ENCODE measurements around the gene LAMTOR2.
"Not testable (repeated sequence)": the region's sequence is repeated elsewhere in the genome, so short reads cannot be mapped to it uniquely, and the experiment has no call there.

LAMTOR2 gene

DNA sequence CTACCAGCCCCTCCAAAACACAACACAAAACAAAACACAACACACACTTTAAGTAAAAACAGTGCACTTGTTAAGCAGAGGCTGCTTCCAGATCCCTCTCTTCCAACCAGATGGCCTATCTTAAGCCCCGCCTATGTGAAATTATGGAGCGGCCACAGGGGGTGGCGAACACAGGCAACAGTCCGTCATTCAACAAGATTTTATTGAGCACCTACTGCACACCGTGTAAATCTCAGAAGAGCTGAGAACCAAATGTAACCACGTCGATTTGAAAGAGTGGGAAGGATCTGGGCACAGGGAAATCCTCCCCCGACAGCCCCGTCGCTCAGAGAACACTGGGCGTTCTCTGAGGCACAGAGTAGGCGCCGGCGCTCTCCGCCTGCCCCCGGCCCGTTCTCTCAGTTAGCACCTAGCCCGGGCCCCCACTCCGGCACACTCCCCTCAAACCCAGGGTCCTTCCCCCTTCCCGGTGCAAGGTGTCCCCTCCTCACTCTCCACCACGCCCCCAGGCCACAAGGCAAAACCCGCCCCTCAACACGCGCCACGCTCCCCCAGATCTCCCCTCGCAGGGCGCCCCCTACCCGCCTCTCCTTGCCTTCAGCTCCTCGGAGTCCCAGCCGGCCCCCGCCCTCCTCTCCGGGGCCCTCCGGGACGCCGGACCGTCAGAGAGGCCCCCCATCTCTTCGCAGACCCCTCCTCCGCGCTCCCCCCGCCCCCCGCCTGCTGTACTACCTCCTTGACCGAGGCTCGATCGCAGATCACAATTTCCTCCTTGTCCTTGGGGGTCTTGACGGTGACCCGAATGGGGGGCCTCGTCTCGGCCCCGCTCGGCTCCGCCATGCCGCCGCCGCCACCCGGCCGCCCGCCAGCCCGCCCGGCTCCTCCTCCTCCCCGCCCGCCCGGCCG is 1.5 kb upstream of the LAMTOR2 start:
- peak; percentile 44 for DNase-seq

DNA sequence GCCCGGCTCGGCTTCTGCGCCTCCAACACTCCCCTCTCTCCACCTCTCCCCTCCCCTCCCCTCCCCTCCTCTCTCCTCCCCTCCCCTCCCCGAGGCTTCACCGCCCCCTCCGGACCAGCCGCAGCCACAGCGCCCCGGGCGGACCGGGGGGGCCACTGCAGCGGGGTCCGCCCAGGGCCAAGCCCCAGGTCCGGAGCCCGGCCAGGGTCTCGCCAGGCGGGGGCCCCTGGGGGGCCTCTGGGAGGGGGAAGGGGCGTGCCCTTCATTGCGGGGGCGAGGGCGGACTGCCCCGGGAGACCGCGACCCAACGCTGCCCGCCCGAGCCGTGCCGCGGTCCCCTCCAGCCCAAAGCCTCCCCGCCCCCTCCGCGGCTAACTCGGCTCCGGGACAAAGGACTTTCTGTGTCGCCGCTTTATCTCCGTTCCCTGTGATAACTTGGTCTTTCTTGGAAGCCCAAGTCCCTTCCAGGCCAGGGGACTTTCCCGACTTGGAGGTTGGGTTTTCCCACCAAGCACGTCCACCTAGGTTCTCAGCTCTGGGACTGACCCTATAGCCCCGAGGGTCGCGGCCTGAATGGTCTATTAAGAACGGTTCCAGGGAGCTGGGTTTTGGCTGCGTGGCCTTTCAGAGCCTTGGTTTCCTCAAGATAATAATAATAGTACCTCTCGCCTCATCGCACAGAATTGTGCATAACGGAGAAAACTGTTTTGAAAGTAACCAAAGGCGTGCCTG is 648 bp upstream of the LAMTOR2 start, which contains the start of gene UBQLN4:
Gene UBQLN4, minus strand, starts transcription at position 31 of the 732 bp plus-strand sequence. CDS start 97 bp downstream, outside the sequence.
- DNase-seq: peak; percentile 74

DNA sequence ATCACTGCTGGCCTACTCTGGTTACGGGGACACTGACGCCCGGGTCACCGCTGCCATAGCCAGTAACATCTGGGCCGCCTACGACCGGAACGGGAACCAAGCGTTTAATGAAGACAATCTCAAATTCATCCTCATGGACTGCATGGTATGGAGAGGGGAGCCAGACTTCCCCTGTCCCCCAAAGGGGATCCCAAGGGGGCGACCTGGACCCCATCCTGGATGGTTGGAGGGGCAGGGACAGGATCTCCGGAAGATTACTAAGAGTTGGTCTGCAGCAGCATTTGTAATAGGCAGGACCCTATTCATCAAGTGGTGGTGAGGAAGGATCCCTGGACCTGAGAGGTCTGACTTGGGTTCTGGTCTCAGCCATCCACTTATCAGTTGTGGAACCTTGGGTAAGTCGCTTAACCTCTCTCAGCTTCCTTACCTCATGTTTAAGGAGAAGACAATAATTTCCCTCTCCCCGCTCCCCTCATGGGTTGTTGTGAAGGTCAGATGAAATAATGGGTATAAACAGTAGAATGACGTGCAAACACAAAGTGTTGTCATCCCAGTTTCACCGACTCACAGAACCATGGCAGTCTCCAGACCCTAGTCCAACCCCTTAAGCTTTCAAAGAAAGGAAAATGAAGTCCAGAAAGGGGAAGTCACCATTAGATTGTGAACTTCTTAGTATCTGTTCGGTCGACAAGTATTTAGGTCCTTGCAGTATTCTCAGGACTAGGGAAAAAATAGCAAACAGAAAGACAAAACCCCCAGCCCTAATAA is 883 bp downstream of the LAMTOR2 start:
- no peak for DNase-seq

DNA sequence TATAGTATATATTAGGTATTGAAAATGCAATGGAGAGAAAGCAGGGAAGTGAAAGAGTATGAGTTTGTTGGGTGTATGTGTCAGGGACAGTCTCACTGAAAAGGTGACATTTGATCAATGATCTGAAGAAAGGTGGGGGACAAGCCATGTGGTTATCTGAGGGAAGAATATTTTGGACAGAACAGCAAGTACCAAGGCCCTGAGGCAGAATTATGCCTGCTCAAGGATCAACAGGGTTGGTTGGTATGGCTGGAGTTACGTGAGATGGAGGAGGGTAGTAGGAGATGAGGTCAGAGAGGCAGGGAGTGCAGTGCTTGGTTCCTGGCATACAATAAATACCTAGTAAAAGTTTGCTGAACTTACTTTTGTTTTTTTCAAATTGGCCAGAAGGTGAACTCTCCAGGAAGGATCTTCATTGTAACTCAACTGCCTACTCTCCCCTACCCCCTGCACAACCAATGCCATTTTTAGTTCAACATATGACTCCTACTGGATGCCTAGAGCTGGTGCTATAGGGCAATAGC is 1.8 kb downstream of the LAMTOR2 start:
- DNase-seq: no peak

DNA sequence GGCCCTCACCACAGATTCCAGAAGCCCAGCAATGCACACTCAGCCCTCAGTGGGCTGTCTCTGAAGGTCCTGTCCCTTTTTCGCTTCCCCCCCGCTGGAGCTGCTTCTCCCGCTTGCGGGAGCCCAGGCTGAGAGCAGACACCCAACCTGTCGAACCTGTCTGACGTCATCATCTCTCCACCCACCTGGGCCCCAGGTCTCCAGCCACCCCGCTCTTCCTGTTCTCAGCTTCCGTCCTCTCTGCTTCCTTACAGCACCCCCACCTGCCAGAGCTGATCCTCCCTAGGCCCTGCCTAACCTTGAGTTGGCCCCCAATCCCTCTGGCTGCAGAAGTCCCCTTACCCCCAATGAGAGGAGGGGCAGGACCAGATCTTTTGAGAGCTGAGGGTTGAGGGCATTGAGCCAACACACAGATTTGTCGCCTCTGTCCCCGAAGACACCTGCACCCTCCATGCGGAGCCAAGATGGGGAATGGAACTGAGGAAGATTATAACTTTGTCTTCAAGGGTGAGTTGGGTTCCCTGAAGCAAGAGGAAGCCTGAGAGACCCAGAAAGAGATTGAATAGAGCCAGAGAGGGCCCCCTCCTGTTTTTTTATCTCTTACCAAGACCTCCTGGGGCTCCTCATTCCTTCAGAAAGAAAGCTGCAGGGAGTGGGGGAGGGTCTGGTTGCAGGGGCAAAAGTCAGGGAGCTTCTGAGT is 6.5 kb downstream of the LAMTOR2 start, which contains the start of gene RAB25:
Gene RAB25, plus strand, starts transcription at position 224 of the 700 bp plus-strand sequence. Its CDS starts 241 bp downstream, at position 465.
- DNase-seq: no peak

DNA sequence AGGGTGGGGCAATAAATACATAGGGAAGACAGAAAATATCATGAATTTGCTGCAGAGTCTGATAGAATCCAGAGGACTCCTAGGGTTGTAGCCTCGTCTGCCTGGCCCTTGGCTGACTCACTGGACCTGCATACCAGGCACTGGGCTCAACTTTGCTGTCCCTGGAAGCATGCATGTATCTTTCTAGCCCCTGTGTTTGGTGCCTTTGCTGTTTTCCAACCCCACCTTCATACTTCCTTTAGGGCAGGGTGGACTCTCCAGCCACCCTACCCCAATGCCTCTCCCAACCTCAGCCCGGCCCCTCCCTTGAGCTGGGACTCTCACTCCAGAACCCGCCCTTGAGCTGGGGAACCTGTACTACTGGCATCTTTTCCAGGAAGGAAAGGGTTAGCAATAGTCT is 7.6 kb downstream of the LAMTOR2 start:
- DNase-seq: no peak

DNA sequence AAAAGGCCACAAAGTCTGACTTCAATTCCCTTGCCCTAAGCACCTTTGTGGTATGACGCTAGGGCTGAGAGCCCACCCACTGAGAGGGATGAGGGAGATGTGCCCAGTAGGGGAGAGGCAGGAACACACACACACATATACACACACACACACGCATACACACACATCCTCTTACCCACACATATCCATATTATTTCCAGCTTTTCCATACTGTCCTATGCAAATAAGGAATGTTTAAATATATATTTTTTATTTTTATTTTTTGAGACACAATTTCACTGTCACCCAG is 9.4 kb downstream of the LAMTOR2 start:
- DNase-seq: no peak

DNA sequence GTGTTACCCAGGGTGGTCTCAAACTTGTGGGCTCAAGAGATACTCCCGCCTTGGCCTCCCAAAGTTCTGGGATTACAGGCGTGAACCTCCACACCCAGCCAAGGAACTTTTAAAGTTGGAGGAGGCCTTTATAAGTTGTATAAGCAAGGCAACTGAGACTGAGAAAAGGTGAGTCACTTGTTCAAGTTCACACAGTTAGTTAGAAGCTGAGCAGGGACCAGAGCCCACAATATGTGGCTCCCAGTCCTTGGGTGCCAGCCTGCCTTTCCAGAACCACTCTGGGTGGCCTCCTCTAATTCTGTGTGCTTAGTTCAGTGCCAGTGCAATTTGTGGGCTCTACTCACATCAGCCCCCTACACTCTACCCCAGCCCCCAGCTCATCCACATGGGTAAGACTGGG is 10.0 kb downstream of the LAMTOR2 start:
- DNase-seq: no peak

DNA sequence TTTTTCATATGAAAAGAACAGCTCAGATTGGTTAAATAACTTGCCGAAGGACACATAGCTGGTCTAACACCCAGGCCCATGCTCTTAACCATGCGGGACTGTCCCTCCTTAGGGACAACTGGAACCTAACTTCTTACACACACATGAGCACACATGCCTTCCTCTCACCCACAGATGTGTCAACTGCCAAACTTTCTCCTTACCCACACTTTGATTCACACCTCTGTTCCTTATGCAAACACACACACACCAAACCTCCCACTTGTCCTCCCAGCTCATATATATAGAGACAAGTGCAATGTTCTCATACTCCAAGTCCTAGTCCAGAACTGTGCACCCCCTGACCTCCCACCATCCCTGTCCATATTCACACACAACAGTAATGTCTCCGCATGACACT is 10.6 kb downstream of the LAMTOR2 start:
- DNase-seq: no peak

DNA sequence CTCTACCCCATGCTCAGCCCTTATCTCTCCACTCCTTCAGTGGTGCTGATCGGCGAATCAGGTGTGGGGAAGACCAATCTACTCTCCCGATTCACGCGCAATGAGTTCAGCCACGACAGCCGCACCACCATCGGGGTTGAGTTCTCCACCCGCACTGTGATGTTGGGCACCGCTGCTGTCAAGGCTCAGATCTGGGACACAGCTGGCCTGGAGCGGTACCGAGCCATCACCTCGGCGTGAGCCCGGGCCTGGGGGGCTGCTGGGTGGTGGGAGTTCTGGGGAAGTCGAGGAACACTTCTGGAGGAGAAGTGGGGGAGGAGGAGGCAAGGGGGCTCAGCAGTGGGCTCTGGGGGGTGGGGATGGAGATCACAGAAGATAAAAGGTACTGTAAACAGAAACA is 11.3 kb downstream of the LAMTOR2 start:
- no peak for DNase-seq

DNA sequence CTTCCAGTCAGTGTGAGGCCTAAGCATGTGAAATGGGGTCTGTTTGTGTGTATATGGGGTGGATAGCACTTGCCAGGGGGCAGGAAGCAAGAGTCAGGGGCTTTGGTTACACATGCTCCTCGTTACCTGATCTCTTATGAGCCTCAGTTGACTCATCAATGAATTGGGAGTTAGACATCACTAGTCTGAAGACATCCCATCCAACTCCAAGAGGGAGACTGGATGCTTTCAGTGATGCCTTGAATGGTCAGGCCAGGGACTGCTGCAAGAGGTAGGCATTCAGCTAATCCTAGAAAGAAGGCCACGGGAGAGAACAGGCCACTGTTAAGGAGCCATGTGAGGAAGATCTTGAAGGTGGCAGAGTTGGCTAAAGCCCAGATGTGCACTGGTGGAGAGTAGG is 12.7 kb downstream of the LAMTOR2 start:
- DNase-seq: no peak

DNA sequence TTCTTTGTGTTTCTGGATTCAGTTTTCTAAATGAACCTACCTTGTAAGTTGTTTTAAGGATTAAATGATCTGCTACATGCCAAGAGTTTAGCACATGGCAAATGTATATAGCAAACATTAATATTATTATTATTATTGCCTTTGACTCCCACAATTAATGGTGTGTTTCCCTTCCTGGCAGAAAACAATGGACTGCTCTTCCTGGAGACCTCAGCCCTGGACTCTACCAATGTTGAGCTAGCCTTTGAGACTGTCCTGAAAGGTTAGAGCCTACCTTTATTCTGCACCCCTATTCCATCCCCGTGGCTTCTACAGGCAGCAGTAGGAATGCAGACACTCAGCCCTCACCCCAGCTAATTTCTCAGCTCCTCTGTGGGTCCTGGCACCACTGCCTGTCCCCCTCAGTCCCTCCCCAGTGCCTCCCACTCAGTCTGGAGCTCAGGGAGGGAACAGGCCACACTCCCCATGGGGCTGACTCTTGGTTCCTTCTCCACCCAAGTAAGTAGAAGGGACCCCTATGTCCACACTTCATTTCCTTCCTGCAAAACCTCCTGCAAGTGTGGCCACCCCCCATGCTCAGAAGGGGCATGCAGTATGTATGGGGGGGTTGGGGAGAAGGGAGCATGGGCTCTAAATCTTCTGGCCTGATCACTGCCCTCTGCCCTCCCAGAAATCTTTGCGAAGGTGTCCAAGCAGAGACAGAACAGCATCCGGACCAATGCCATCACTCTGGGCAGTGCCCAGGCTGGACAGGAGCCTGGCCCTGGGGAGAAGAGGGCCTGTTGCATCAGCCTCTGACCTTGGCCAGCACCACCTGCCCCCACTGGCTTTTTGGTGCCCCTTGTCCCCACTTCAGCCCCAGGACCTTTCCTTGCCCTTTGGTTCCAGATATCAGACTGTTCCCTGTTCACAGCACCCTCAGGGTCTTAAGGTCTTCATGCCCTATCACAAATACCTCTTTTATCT is 15.2 kb downstream of the LAMTOR2 start:
- DNase-seq: no peak

DNA sequence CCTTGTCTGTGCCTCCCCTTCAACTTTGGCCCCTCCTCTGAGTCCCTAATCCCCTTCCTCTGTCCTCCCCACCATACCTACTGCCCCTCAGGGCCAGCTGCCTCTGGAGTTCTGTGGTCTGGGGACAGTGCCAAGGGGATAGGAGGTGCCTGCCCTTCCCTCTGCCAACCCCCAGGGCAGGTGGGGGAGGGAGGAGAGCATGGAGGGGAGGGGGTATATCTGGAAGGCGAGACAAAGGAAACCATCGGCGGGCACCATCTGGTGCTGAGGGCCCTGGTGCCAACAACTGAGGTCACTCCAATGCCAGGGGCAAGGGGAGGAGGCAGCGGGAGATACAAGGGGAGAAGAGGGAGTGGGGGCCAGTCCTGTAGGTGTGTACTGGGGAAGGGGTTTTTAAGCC is 16.0 kb downstream of the LAMTOR2 start:
- DNase-seq: no peak

DNA sequence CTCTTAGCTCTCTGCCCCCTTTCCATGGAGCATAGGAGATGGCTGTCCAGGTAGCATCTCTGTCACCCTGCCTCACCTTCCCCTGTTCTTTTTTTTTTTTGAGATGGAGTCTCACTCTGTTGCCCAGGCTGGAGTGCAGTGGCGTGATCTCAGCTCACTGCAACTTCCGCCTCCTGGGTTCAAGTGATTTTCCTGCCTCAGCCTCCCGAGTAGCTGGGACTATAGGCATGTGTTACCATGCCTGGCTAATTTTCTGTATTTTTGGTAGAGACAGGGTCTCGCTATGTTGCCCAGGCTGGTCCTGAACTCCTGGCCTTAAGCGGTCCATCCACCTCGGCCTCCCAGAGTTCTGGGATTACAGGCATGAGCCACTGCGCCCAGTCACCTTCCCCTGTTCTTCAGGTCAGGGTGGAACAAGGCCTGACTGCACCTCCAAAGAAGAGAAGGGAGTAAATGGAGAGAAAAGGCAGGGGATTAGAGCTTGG is 16.8 kb downstream of the LAMTOR2 start:
- not testable (repeated sequence) for DNase-seq

DNA sequence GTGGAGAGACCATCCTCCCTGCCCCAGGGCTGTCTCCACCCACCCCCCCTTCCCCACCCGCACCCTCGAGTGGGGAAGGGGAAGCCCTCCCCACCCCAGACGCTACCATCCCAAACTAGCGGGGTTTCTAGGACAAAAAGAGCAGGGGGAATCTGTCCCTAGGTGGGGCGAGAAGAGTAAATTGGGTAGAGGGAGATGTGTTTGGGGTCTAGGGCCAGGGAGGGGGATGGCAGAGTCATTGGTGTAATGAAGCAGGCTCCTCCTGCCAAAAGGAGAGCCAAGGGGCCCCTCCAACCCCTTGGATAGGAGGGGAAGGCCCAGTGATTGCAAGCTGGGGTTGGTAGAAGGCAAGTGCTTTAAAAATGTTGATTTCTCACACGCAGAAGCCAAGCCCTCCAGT is 17.7 kb downstream of the LAMTOR2 start:
- no peak for DNase-seq

DNA sequence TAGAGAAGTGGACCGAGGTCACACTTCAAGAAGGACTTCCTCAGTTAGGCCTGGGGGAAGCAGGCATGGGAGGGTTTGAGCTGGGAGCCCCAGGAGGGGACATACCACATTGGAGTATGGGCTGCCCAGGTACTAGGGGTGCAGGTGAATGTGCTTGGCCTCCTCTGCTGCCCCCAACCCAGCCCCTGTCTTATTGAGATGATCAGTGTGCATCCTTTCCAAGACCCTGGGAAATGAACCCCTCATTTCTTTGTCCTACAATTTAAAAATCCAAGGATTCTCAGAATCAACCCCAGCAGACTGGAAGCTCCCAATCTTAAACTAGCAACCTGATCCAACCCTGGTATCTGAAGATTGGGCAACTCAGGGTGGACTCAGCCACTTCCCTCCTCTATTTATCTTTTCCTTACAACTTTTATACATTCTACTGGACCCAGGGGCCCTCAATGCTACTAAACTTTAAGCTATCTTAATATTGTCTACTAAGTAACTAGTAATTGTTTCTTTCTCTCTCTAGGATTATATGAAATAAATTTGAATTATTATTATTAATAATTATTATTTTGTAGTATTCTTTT is 18.6 kb downstream of the LAMTOR2 start:
- no peak for DNase-seq

DNA sequence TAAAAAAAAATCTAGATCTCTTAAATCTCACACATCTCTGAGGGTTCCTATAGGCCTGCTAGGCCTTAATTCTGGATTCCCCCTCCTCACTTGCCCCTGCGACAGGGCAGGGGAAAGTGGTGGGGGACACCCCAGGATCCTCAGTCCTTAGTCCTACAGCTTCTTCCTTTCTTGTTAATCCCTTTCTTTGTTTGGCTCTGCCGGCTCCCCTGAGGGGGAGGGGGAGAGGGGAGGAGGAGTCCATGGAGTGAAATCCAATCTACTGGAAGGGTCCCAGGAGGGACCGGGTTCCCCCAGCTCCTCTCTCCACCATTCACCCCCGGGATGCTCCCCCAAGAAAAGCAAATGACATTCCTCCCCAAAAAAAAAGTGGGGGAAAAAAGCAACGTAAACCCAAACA is 19.2 kb downstream of the LAMTOR2 start:
- DNase-seq: no peak

DNA sequence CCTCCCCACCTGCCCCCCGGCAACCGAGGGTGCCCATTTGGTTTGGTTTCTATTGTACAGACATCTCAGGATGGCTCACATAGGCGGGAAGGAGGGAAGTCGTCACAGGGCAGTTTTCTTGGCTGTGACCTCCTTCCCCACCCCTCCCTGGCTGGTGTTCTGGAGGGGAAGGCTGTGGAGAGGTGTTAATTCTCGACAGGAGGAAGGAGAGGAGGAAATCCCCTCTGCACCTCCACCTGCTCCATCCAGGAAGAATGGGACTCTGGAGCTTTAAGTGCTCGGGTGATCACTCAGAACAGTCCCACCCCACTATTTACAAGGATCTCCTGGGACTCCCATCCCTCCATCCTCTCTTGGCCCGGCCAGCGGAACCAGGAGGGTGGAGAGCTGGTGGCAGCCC is 20.1 kb downstream of the LAMTOR2 start:
- no peak for DNase-seq

DNA sequence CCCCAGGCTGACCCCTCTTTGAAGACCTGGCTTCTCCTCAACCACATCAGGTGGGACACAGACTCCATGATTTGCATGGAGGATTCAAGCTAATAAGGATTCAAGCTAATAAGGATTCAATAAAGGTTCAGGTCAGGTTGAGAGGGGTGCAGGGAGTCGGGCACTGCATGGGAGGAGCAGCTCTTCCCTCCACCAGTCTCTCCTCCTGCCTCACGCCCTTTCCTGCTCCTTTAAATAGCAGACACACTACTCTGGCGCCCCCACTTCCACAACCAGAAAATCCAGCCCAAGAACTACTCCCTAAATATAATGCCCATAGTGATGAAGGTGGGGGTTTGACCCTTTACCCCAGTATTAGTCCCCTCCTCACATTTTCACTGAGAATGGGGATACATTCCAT is 20.6 kb downstream of the LAMTOR2 start:
- DNase-seq: no peak

DNA sequence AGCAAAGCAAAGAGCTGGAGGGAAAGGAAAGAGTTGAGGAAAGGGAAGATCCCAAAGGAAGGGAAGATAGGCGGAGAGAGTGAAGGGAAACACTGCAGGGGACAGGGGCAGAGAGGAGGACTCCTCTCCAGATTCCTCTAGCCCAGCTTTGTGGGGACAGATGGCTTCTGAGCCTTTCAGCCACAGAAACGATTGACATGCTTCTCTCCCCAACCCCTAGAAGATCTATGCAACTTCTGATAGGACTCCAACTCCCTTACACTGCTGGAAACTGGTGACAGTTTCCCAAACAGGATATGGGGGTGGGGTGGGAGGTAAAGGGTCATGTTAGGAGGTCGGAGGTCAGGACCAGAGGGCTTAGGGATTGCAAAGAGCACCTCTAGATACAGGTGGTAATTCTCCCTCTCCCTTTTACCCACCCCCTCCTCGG is 21.2 kb downstream of the LAMTOR2 start:
- no peak for DNase-seq
